GM21737 (cell line): Measurements from ENCODE around the gene FAM136A.
"Not testable (repeated sequence)": the region's sequence is repeated elsewhere in the genome, so short reads cannot be mapped to it uniquely, and the experiment has no call there.

Source experiments
- ATAC-seq: cut with Tn5 transposase; IDR thresholded peaks from one replicate; pipeline ENCODE4 v1.9.1; 2021; ENCODE audit warnings: mild to moderate bottlenecking, moderate library complexity; ENCODE audit not compliant: unreplicated experiment

FAM136A gene

DNA sequence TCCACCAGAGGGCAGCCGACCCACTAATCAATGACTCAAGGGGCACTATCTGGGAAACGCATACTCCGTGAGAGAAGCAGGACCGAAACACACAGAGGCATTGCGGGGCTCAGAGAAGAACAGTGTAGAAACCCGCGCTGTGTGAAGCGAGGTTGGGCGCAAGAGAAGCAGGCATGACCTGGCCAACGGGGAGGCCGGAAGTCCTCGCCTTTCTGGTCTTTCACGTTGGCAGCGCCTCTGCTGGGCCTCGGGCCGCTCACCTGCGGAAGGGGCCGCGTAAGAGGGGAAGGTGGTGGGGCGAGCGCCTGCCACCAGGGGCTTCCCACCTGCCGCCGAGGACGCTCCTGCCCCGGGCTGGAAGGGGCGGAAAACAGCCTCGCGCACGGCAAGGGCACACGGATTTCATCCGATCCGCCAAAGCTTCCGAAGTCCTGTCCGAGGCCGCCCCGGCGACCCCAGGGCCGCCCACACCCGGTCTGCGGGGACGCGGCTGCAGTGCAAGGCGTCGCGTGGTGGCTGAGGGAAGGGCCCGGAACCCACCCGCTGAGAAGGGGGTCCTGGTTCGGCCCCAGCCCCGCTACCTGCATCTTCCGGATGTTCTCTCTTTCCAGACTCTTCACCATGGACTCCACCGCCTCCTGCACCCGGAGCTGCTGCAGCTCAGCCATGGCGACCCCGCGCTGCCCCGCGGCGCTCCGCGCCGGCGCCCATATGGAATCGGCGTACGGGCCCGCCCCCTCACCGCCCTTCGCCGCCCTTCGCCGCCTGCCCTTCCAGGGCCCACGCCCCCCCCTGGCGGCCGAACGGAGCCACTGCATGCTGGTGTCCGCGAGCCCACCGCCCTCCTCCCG is at the start of gene FAM136A:
FAM136A (minus strand) TSS at position 724 of the 851 bp plus-strand sequence; CDS start at position 668, 56 bp downstream.
- peak; percentile 74 for ATAC-seq

DNA sequence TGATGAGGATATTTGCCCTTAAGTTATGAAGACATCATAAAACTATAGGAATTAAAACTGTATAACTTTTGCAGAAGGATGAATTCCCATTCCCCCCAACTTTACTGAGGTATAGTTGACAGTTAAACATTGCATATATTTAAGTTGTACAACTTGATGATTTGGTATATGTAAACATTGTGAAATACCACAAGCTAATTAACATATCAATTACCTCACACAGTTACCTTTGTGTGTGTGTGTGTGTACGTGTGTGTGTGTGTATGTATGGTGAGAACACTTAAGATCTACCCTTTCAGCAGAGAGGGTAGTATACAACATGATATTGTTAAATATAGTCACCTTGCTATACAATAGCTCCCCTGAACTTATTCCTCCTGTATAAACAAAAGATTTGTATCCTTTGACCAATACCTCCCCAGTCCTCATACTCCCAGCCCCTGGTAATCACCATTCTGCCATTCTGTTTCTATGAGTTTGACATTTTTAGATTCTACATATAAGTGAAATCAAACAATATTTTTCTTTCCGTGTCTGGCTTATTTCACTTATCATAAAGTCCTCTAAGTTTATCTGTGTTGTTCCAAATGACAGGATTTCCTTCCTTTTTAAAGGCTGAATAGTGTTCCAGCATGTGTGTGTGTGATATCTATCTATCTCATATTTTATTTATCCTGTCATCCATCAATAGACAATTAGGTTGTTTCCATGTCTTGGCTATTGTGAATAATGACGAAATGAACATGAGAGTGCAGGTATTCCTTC is 48.2 kb upstream of the FAM136A start:
- no peak for ATAC-seq

DNA sequence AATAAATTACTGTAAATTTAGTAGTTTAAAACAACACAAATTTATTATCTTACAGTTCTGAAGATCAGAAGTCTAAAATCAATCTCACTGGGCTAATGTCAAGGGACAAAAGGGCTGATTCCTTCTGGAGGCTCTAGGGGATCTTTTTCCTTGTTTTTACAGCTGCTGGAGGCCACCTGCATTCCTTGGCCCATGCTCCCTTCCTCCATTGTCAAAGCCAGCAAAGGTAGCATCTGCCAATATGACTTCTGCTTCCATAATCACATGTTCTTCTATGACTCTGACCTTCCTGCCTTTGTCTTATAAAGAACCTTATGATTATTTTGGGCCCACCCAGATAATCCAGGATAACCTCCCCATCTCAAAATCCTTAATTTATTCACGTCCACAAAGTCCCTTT is 46.0 kb upstream of the FAM136A start:
- ATAC-seq = no peak

DNA sequence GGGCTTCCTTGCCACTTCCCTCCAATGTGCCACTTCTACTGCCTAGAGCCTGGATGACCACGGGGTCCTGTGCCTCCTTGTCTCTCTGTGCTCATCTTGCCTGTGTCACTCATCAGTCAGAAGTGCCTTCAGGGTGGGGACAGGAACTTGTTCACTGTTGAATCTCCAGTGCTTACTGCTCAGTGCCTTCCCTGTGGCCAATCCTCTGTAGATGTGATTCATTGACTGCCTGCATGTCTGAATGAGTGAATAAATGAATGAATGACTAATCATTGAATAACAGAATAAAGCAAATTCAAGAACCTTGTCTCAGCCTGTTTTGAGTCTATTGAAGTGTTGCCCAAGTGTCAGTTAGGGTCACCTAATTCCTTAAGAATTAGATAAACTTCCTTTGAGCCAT is 42.3 kb upstream of the FAM136A start:
- no peak for ATAC-seq

DNA sequence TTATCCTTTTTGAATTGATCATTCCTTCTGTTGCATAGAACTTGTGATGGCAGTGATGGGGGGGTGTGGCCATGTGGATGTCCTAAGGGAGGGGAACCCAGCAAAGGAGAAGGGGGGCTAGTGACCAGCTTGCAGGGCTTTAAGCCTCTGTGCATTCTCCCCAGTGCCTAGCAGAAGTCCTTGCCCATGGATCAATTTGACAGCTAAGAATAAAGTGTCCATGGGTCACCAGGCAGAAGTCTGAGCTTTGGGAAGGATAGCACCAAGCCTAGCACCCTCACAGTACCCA is 39.6 kb upstream of the FAM136A start:
- ATAC-seq = no peak

DNA sequence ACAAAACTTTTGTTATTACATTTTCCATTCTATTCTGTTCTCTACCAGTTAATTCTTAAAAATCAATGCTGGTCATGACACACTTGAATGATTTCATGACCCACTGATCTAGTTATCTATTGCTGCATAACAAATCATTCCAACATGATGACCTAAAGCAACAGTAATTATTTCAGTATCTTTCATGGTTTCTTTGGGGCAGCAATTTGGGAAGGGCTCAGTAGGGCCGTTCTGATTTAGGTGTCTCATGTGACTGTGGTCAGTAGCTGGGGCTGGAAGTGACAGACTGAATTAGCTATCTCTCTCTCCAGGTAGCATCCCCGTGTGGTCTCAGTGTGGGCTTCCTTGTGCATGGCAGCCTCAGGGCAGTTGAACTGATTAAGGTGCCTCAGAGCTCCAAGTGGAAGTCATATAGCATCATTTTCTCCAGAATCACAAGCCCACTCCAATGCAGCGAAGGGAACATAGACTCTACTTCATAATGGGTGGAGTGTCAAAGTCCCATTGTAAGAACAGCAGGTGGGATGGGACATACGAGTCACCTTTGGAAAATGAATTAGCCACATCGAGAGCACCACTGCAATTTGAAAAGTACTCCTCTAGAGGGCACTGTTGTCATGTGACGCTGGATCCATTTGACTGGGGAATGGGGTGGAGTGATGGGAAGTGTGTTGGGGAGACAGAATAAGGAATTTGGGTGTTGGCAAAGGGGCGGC is 39.1 kb upstream of the FAM136A start:
- ATAC-seq = no peak

DNA sequence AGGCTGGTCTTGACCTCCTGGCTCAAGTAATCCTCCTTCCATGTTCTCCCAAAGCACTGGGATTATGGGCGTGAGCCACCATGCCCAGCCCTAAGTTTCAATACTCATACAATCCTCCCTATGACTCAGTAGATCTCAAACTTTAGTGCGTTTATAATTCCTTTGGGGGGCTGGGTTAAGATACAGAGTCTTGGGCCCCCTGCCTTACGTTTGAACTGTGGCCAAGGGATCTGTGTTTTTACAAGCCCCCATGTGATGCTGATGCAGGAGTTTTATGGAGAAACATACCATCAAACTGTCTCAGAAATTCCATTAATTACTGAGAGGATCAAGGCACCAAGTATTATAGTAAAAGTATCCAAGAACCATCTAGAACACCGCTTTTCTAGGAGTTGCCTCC is 38.2 kb upstream of the FAM136A start:
- ATAC-seq = no peak

DNA sequence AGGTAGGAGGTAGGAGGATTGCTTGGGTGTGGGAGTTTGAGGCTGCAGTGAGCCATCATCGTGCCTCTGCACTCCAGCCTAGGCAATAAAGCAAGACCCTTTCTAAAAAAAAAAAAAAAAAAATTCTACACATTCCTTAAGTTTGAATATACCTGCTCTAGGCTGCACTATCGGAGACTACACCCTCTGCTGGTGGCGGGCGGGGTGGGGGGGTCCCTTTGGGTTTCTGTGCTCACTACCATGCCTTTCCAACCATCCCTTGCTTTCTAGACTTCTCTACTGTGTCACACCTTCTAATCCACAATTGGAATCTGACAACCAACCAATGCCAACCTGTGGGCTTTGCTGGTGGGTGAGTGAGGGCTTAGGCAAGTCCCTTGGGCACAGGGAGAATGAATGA is 34.7 kb upstream of the FAM136A start:
- no peak for ATAC-seq

DNA sequence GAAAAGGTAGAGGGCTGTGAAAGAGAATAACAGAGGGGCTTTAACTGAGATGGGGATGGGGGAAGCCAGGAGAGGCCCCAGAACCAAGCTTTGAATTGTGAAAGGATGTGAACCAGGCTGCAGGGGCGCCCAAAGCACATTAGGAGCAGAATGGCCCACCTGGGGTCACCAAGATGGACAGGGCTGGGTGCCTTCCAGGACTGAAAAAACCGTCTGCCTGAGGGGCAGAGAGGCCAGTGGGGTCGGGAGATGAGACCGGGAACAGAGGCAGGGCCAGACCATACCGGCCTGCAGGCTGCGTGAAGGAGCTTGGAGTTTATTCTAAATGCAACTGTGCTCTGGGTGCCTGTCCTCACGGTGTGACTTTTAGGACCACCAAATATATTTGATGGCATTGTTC is 29.1 kb upstream of the FAM136A start:
- ATAC-seq = no peak

DNA sequence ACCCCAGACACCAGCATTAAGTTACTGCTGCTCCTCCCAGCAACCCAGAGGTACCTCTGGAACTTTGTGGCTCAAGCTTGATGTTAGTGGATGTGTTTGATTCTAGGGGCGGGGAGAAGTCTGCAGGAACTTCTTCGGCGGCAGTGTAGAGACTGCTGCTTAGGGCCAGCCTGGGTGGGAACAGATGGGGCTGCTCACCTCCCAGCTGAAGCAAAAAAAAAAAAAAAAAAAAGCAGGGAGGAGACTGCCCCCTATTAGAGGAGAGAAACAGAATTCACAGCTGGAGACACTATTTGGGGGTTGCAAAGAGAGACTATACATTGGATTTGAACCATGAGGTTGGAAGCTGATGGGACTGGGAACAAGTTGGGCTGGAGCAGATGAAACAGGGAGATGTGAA is 28.6 kb upstream of the FAM136A start:
- no peak for ATAC-seq

DNA sequence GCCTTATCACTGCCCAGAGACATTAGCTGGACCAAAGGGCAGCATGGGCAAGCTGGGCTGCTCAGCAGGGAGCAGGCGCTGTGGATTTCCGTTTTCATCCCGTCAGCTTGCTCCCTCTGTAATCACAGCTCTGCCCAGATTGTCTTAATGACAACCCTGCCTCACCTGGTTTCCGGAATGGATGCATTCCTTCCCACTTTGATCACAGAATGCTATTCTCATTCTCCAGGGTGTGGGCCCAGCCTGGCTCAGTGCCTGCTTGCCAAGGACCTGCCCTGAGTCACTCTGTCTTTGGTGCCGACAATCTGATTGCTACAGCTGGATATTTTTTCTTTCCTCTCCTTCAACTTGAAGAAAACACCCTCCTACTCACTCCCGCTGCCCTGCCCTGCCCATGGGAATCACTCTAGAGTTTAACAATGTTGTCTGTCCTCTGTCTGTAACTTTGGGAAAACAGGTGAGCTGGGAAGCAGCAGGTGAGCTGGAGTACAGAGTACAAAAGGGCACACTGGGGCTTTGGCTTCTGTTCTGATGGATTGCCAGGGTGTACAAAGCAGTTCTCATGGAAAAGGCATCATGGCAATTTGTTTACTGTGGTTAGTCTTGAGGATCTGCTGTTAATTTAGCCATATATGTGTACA is 27.2 kb upstream of the FAM136A start:
- no peak for ATAC-seq

DNA sequence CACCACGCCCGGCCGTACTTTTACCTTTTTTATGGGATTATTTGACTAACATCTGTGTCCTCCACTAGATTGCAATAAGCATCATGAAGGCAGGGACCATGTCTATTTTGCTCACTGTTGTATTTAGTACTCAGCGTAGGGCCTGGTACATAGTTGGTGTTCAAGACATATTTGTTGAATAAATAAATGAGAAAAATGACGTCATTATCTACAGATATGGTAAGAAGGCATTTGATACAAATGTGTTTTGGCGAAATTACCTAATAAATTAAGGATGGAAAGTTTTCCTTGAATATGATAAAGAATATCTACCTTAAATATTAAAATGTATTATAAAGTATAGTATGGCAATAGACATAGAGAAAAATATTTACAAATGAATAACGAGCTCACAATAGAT is 24.0 kb upstream of the FAM136A start:
- no peak for ATAC-seq

DNA sequence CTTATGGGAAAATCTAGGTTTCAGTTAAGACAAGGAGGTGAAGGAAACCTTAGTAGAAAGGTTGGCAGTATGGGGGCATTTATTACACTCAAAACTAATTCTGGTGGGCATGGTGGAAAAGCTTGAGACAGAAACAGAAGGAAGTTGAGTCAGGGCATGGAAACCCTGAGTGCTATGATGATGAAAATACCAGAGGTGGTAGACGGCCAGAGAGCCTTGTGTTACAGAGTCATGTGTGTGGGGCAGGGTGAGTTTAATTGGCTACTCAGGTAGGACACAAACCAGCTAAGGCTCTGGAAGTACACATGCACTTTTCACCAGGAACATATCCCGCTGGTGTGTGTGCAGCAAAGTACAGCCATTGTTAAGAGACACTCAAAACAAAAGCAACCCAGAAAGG is 20.7 kb upstream of the FAM136A start:
- ATAC-seq = no peak

DNA sequence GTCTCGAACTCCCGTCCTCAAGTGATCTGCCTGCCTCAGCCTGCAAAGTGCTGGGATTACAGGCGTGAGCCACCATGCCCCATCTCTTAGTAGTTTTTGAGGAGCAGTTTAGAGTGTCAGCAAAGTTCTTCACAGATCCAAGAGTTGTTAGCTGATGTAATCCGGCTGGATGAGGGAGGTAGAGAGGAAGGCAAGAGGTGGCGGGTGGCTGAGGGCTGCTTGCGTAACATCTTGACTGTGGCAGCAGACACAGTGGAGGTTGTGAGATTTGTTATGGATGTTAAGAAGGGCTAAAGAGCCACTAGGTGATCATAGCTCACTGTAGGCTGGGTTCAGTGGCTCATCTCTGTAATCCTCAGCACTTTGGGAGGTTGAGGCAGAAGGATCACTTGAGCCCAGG is 19.5 kb upstream of the FAM136A start:
- ATAC-seq = no peak

DNA sequence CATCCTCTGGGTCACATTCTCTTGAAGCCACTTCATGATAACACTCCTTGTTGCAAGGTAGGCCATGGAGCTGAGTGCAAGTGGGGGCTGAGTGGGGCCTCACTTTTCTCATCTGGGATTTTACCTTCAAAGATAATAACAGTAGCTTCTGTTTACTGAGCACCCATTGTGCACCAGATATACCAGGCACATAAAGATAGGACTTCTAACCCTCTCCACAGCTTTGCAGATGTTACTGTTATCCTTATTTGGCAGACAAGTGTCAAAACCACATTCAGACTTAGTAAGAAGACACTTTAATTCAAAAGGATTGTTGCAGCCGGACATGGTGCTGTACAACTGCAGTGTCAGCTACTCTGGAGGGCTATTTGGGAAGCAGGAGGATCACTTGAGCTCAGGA is 12.8 kb upstream of the FAM136A start:
- ATAC-seq = no peak

DNA sequence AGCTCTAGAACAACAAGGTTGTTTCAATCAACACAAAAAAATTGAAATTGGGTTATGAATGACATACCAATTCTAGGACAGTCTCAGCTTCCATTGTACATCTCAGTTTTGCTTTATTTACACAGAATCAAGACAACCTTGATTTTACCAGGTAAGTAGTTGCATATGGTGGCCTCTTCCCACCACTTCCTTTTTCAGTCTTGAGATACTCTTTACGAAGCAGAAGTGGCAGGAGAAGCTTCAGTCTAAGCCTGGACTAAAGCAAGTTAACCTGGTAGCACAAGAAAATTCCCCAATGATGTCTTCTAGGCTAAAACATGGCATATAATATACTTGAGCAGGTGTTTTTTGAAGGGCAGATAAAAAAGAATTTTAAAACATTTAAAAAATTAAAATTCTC is 10.7 kb upstream of the FAM136A start:
- ATAC-seq = no peak

DNA sequence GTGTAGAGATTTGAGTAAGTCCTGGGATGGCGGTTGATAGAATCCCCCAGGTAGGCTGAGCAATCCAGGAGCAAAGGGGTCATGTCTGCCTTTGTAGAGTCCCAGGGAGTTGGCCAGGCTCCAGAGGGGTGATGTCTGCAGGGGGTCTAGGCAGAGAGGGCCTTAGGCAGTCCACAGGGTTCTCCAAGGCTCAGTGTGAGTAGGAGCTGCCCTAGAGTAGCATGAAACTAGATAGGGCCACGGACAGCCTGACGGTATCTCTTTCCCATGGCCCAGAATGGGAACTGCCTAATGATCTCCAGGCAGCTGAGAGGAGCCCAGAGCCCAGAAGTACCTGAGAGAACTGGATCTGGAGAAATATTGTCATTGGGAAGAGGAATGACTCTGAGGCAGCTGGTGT is 9.0 kb upstream of the FAM136A start:
- ATAC-seq = no peak

DNA sequence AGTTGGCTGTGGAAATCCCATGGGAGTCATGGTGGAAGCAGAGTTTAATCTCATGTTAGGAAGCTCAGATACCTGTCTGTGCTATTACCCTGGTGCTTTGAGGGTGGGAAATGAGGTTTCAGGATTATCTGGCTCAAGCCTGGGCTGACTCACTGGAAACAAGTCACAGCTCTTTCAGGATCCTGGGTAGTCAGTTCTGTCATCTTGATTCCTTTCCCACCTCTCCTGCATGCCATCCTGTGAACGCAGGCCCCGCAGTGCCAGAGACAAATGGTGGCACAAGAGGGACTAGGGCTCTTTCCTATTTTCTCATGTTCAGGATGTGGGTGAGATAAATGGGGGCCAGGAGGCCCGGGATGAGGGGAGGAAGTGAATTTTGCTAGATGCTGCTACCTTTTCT is 3.7 kb upstream of the FAM136A start:
- ATAC-seq = no peak

DNA sequence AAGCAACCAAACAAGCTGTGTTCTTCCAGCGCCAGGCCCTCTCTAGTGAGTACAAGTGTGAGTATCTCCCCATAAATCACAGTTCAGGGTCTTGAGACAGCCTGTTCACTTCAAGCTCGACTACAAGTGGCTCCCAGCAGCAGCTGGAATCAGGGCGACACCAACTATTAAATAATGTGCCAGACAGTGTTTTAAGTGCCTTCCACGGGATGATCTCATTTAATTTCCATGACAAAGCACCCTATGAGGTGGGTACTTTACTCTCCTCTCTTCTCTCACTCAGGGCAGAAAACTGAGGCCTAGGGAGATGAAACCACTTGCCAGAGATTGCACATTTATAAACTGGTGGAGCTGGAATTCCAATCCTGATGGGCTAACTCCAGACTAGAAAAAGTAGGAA is 2.6 kb upstream of the FAM136A start:
- no peak for ATAC-seq

DNA sequence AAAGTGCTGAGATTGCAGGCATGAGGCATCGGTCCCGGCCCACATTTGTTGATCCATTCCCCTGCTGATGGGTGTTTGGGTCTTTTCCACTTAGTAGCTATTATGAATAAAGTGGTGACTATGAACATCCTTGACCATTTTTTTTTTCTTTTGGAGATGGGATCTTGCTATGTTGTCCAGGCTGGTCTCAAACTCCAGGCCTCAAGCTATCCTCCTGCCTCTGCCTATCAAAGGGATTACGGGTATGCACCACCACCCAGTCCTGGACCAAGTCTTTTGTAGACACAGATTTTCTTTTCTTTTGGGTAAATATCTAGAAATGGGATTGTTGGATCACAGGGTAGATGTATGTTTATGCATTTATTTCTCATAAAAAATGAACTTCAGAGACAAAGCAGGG is 1.3 kb upstream of the FAM136A start:
- no peak for ATAC-seq

DNA sequence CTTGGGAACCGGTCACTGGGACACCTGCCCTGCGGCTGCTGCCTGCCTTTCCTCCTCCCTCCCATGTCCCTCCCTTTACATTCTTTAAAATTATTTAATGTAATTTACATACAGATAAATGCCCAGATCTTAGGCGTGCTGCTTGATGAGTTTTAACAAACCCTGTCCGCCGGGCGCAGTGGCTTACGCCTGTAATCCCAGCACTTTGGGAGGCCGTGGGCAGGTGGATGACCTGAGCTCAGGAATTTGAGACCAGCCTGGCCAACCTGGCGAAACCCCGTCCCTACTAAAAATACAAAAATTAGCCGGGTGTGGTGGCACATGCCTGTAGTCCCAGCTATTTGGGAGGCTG is 304 bp upstream of the FAM136A start:
- ATAC-seq = not testable (repeated sequence)
